K562 (cell line): ENCODE data around the gene TRAPPC5. TPM values are rescaled to one million over a fixed set of nuclear protein-coding genes. Genes with fewer than 3 reads are reported as not detected.
A peak's percentile ranks its signal among the peaks of the same experiment; 100 is the strongest.

Source experiments
- ATAC-seq: fragments of 200-7000 bp; cut with Tn5 transposase; 3 replicates; pipeline ENCODE4 v1.9.1; 2020; ENCODE audit warnings: moderate library complexity
- BruUV-seq: library from RNA; stranded (reverse); fragments of 400-500 nt; replicated peaks from 2 replicates; lab custom pipeline; 2021; lab: Mats Ljungman, UMichigan
- CTCF ChIA-PET: fragments of 300-600 bp; formaldehyde crosslinking; extraction: SDS; loops from one replicate; lab custom pipeline; 2021; ENCODE audit warnings: low intra/inter-chr PET ratio; lab: Yijun Ruan, JAX
- POLR2A ChIA-PET: fragments of 300-600, 350-650 bp; sonication (Branson Sonifier 250); formaldehyde crosslinking; extraction: SDS; loops from one replicate; lab custom pipeline; 2021; ENCODE audit warnings: antibody characterized with exemption, inconsistent platforms; lab: Yijun Ruan, JAX
- DNase-seq, 4 experiments: peaks; one replicate each; pipeline versions ENCODE4 v3.0.0 to v3.0.0-alpha.2; 2011 to 2018; ENCODE audit warnings: low spot score in 3 of 4, mixed read lengths in 3 of 4; ENCODE audit errors: extremely low read depth in 1 of 4
- FAIRE-seq: peaks from 2 replicates; lab custom pipeline; 2011; peaks lifted over from hg19 to GRCh38; lab: Jason Lieb, UNC
- H2AFZ ChIP-seq: 2 replicates; pipeline ENCODE4 v1.6.0; 2011; ENCODE audit warnings: low read depth, low read length, control low read depth, inconsistent platforms
- H3K27ac ChIP-seq: fragments of 200-600 bp; 3 replicates; pipeline ENCODE4 v1.8.0; 2011; ENCODE audit warnings: low read depth, mild to moderate bottlenecking, control low read depth, inconsistent platforms, low read length, moderate library complexity, mixed read lengths; ENCODE audit errors: extremely low read depth
- H3K27me3 ChIP-seq, 2 experiments: fragments of 300-600 bp in 1 of 2; 2 replicates in 1 of 2; 3 replicates in 1 of 2; pipeline versions ENCODE4 v1.6.0 to v1.8.0; 2011; ENCODE audit warnings: inconsistent platforms in 2 of 2, low read length in 2 of 2, mild to moderate bottlenecking in 1 of 2, mixed read lengths in 1 of 2, moderate library complexity in 1 of 2; ENCODE audit not compliant: control insufficient read depth in 2 of 2, insufficient read depth in 2 of 2
- H3K36me3 ChIP-seq: fragments of 300-600 bp; 3 replicates; pipeline ENCODE4 v1.8.0; 2011; ENCODE audit warnings: mild to moderate bottlenecking, low read length, inconsistent platforms; ENCODE audit not compliant: control insufficient read depth, insufficient read depth
- H3K4me1 ChIP-seq, 2 experiments: fragments of 200-600 bp in 1 of 2; replicated peaks in 1 of 2; 2 replicates in 1 of 2; 3 replicates in 1 of 2; pipeline versions ENCODE4 v1.5.1 to v1.8.0; 2011; ENCODE audit warnings: inconsistent platforms in 2 of 2, low read length in 2 of 2, mild to moderate bottlenecking in 1 of 2, mixed read lengths in 1 of 2, moderate library complexity in 1 of 2; ENCODE audit not compliant: control insufficient read depth in 2 of 2, insufficient read depth in 2 of 2
- H3K4me2 ChIP-seq: 2 replicates; pipeline ENCODE4 v1.6.1; 2011; ENCODE audit warnings: low read length, control low read depth, inconsistent platforms, mixed read lengths; ENCODE audit not compliant: insufficient read depth
- H3K4me3 ChIP-seq: fragments of 200-600 bp; sonication (generic), shearing (Covaris generic); 2 replicates; pipeline ENCODE4 v1.5.1; 2016; ENCODE audit warnings: control low read depth, inconsistent platforms
- H3K79me2 ChIP-seq: fragments of 200-600 bp; 3 replicates; pipeline ENCODE4 v1.8.0; 2011; ENCODE audit warnings: low read length, inconsistent platforms; ENCODE audit not compliant: control insufficient read depth, insufficient read depth
- H3K9ac ChIP-seq, 2 experiments: 2 replicates each; pipeline versions ENCODE4 v1.6.0 to v1.6.1; 2011; ENCODE audit warnings: low read depth in 2 of 2, low read length in 2 of 2, control low read depth in 1 of 2, inconsistent platforms in 1 of 2, mild to moderate bottlenecking in 1 of 2, mixed read lengths in 1 of 2; ENCODE audit not compliant: insufficient read depth in 1 of 2
- H3K9me1 ChIP-seq: one replicate; pipeline ENCODE4 v1.6.0; 2011; ENCODE audit warnings: inconsistent platforms, mild to moderate bottlenecking, low read length, moderate library complexity; ENCODE audit not compliant: control insufficient read depth, insufficient read depth
- H3K9me3 ChIP-seq: replicated peaks from 2 replicates; pipeline ENCODE4 v1.5.1; 2011; ENCODE audit warnings: low read depth, low read length, inconsistent platforms; ENCODE audit not compliant: control insufficient read depth, insufficient read depth
- H4K20me1 ChIP-seq: replicated peaks from 2 replicates; pipeline ENCODE4 v1.6.1; 2011; ENCODE audit warnings: low read length, inconsistent platforms, mixed read lengths; ENCODE audit not compliant: control insufficient read depth, insufficient read depth
- CBFB ChIP-seq: sonication (generic); formaldehyde crosslinking; IDR thresholded peaks from 2 replicates; pipeline ENCODE4 v1.4.0; 2020; ENCODE audit warnings: mild to moderate bottlenecking, missing genetic modification reagents
- ELF1 ChIP-seq: fragments of 200-800 bp; sonication (Bioruptor generic); IDR thresholded peaks from 2 replicates; pipeline ENCODE4 v1.6.1; 2016; ENCODE audit warnings: missing genetic modification characterization, missing compliant biosample characterization
- POLR2G ChIP-seq: fragments of 200-400 bp; formaldehyde crosslinking; IDR thresholded peaks from 2 replicates; pipeline ENCODE4 v1.6.1; 2017; ENCODE audit warnings: low read depth, mild to moderate bottlenecking, antibody characterized with exemption, low read length, moderate library complexity
- POLR3A ChIP-seq: IDR thresholded peaks from 2 replicates; pipeline ENCODE4 v1.6.1; 2011; ENCODE audit warnings: borderline replicate concordance, mild to moderate bottlenecking, moderate library complexity; ENCODE audit not compliant: insufficient read length, insufficient read depth; ENCODE audit errors: extremely low read depth
- RBBP5 ChIP-seq: fragments of 200-600 bp; sonication (generic); IDR thresholded peaks from 2 replicates; pipeline ENCODE4 v1.6.1; 2012; ENCODE audit warnings: borderline replicate concordance, mild to moderate bottlenecking, low read length, control low read depth, inconsistent platforms; ENCODE audit not compliant: insufficient read depth, poor library complexity, severe bottlenecking
- RBFOX2 ChIP-seq: fragments of 200-400 bp; formaldehyde crosslinking; IDR thresholded peaks from 2 replicates; pipeline ENCODE4 v1.6.1; 2017; ENCODE audit warnings: low read depth, mild to moderate bottlenecking, low read length, moderate library complexity
- RBM22 ChIP-seq: fragments of 200-400 bp; formaldehyde crosslinking; IDR thresholded peaks from 2 replicates; pipeline ENCODE4 v1.6.1; 2018; ENCODE audit warnings: low read length, low read depth; ENCODE audit not compliant: poor library complexity, severe bottlenecking
- TRIM24 ChIP-seq, 2 experiments: fragments of 450-650 bp; IDR thresholded peaks; 2 replicates each; pipeline ENCODE4 v1.6.1; 2016
- ZNF146 ChIP-seq: IDR thresholded peaks from one replicate; pipeline ENCODE4 v1.6.1; 2018; ENCODE audit warnings: missing compliant biosample characterization; ENCODE audit not compliant: unreplicated experiment
- ZNF696 ChIP-seq: fragments of 250-450 bp; sonication (Bioruptor Pico); conservative IDR thresholded peaks from 2 replicates; pipeline ENCODE4 v1.4.0; 2020; ENCODE audit warnings: mild to moderate bottlenecking, moderate library complexity
- WGBS: fragments of 100-300 bp; shearing (Covaris generic); methylation state at CpG from one replicate; pipeline ENCODE4 v1.1.6; 2016; ENCODE audit warnings: low coverage, mixed read lengths; ENCODE audit not compliant: insufficient coverage; ENCODE audit errors: missing lambda C conversion rate; 5-methylcytosine and 5-hydroxymethylcytosine counted together
- in situ Hi-C: fragments of 300-500 bp; cut with MboI; formaldehyde crosslinking; loops from 4 replicates; pipeline ENCODE4 v1.15.0; 2018; ENCODE audit warnings: inconsistent platforms, mixed read lengths
- intact Hi-C: fragments of 100-400 bp; cut with micrococcal nuclease; formaldehyde crosslinking; loops from 2 replicates; pipeline ENCODE4 v1.14.2; 2022
- polyA plus RNA-seq, 8 experiments: library from polyadenylated mRNA; depleted of rRNA in 4 of 8; stranded (reverse) in 5 of 8; unstranded in 3 of 8; fragments of >200 nt; fragmentation: Nextera tagmentation in 2 of 8; fragmentation: Illumina TruSeq in 1 of 8; extraction: Ambion mirVana in 2 of 8; extraction: Trizol in 1 of 8; gene quantifications; 2 replicates each; pipeline versions ENCODE4 v1.2.1 to v1.2.3, GENCODE V29; 2011 to 2014; ENCODE audit warnings: inconsistent platforms in 1 of 8, missing spikeins in 1 of 8
- total RNA-seq, 7 experiments: library from RNA; depleted of rRNA in 6 of 7; stranded (reverse); fragments of >200 nt in 6 of 7; fragmentation: Illumina TruSeq in 2 of 7; extraction: Trizol in 2 of 7; gene quantifications; 2 replicates each; pipeline versions ENCODE4 v1.2.1 to v1.2.3, GENCODE V29; 2011 to 2021; ENCODE audit warnings: low replicate concordance in 1 of 7
- TF ChIP-seq, protein P1 (sequence below), 3 experiments: IDR thresholded peaks in 2 of 3; conservative IDR thresholded peaks in 1 of 3; 2 replicates each; pipeline ENCODE4 v1.5.1; 2011 to 2012; ENCODE audit warnings: low read length in 3 of 3, mild to moderate bottlenecking in 3 of 3, control low read depth in 2 of 3, improper control_type of control experiment in 1 of 3, inconsistent platforms in 1 of 3, low read depth in 1 of 3, mixed read lengths in 1 of 3, moderate library complexity in 1 of 3; ENCODE audit not compliant: insufficient read depth in 2 of 3
- TF ChIP-seq, protein P2 (sequence below): sonication (generic); formaldehyde crosslinking; IDR thresholded peaks from 2 replicates; pipeline ENCODE4 v1.8.0; 2023; ENCODE audit warnings: mild to moderate bottlenecking, missing genetic modification reagents

TRAPPC5 gene
- total and polyA plus RNA-seq, 9 of the 15 experiments (the other 6 are each of a cell fraction or from before 2014, with no cell fraction given): 2.0 to 76.9 (median 29.3) TPM

DNA sequence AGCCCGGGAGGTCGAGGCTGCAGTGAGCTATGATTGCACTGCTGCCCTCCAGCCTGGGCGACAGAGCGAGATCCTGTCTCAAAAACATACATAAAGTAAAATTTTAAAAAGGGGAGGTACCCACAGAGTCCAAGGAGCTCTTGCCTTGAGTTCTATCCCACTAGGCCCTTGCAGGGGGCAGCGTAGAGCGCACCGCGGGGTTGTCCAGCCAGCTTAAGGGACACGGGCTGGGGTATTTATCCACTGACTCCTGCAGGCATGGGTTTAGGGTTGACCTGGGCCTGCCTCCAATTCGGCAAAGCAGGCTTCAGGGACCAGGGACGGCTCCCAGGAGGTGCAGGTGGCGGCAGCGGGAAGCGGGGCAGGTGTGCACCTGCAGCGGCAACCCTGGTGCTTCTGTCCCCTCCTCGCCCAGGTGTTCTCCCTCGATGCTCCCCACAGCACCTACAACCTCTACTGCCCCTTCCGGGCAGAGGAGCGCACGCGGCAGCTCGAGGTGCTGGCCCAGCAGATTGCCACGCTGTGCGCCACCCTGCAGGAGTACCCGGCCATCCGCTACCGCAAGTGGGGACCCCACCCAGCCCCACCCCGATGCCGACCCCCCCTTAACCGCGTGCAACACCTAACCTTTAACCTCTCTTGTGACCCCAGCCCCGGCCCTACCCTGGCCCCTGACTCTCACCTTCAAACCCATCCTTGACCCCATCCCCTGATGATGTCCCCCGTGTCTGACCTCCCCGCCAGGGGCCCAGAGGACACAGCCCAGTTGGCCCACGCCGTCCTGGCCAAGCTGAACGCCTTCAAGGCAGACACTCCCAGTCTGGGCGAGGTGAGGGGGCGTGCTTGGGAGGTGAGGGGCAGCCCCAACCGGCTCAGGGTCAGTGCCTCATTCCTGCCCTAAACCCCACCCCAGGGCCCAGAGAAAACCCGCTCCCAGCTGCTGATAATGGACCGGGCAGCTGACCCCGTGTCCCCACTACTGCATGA is 39.0 kb upstream of the TRAPPC5 start (continued):
- TF ChIP-seq, protein P1, sequence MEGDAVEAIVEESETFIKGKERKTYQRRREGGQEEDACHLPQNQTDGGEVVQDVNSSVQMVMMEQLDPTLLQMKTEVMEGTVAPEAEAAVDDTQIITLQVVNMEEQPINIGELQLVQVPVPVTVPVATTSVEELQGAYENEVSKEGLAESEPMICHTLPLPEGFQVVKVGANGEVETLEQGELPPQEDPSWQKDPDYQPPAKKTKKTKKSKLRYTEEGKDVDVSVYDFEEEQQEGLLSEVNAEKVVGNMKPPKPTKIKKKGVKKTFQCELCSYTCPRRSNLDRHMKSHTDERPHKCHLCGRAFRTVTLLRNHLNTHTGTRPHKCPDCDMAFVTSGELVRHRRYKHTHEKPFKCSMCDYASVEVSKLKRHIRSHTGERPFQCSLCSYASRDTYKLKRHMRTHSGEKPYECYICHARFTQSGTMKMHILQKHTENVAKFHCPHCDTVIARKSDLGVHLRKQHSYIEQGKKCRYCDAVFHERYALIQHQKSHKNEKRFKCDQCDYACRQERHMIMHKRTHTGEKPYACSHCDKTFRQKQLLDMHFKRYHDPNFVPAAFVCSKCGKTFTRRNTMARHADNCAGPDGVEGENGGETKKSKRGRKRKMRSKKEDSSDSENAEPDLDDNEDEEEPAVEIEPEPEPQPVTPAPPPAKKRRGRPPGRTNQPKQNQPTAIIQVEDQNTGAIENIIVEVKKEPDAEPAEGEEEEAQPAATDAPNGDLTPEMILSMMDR (IDR thresholded peaks at IDR 0.05 in 2 of 3, conservative IDR thresholded peaks at IDR 0.05 in 1 of 3; ENCODE audit: insufficient read depth in 2 of 3, low read depth in 1 of 3, low read length in 3 of 3): 0 out of 6 replicates have a peak, but pooled peaks of 2 of the 3 experiments have one; percentile 10 to 35
- TF ChIP-seq RBBP5: no peak
- TF ChIP-seq ZNF146 (CRISPR knock-in tag): no peak

DNA sequence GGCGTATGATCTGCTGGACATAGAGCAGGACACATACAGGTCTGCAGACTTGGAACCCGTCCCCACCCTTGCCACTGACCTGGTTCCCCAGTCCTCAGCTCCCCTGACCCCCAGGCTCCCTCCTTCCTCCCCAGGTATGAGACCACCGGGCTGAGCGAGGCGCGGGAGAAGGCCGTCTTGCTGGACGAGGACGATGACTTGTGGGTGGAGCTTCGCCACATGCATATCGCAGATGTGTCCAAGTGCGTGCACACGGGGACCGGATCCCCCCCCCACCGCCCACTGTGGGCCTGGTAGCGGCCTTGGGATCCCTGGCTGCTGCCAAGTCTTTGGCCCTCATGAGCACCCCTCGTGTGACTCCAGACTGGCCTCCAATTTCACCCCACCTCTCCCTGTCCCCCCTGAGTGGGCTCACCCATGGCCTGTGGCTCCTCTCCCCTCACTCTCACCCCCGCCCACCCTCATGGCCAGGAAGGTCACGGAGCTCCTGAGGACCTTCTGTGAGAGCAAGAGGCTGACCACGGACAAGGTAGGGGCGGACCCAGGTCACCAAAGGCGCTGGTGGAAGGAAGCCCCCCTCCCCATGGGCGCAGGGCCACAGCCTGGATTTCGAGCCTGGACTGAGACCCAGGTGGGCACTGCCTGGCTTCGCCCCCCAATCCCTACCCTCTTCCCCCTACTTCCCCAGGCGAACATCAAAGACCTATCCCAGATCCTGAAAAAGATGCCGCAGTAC is 38.2 kb upstream of the TRAPPC5 start:
- BruUV-seq: no TSS peak
- DNase-seq (no peak), ATAC-seq (no peak), FAIRE-seq (no peak)
- no peak overlapping the region for H2AFZ ChIP-seq
- peaks cover 31% of the 10 kb centered on the region for H3K79me2 ChIP-seq
- in situ Hi-C loops (no loop called here), intact Hi-C loops (no loop called here)
- H3K9me3 ChIP-seq: peaks cover 6% of the 10 kb centered on the region; the same call in 1 of the 2 replicates
- H3K27me3 ChIP-seq: no peaks in the 10 kb centered on the region; a peak in 1 of 5 replicates
- H3K27ac ChIP-seq: no peak overlapping the region
- H3K9me1 ChIP-seq: no peaks in the 10 kb centered on the region
- H4K20me1 ChIP-seq: peaks cover 21% of the 10 kb centered on the region
- no peak overlapping the region for H3K4me3 ChIP-seq
- WGBS: 92% methylated on average over 20 of the region's 27 CpGs
- H3K36me3 ChIP-seq: peaks cover 75% of the 10 kb centered on the region; the same call in 2 of the 3 replicates
- CTCF ChIA-PET: no interaction called here
- TF ChIP-seq ELF1: no peak
- TF ChIP-seq, protein P2, sequence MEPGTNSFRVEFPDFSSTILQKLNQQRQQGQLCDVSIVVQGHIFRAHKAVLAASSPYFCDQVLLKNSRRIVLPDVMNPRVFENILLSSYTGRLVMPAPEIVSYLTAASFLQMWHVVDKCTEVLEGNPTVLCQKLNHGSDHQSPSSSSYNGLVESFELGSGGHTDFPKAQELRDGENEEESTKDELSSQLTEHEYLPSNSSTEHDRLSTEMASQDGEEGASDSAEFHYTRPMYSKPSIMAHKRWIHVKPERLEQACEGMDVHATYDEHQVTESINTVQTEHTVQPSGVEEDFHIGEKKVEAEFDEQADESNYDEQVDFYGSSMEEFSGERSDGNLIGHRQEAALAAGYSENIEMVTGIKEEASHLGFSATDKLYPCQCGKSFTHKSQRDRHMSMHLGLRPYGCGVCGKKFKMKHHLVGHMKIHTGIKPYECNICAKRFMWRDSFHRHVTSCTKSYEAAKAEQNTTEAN: no peak
- TF ChIP-seq ZNF696 (CRISPR knock-in tag): no peak
- peak; percentile 52; the same call in 1 of the 2 replicates for TF ChIP-seq POLR2G
- no peak for TF ChIP-seq TRIM24 (IDR thresholded peaks at IDR 0.05)
- no peak for TF ChIP-seq CBFB (CRISPR knock-in tag)
- TF ChIP-seq RBFOX2: peak; percentile 57
- peak; percentile 8 for TF ChIP-seq RBM22
- TF ChIP-seq POLR3A: no peak
- TF ChIP-seq, all 486 proteins: peak for 3
- Histone ChIP-seq H3K4me2 (no peak overlapping the region), H3K4me1 (peaks cover 3 to 75% of the 10 kb centered on the region in 2 experiments; a peak in 4 of 5 replicates), H3K9ac (0 out of 4 replicates have a peak overlapping the region, but pooled peaks of 1 of the 2 experiments have one; percentile 14)
- POLR2A ChIA-PET: interaction anchor here (0.5 to 1.1 kb wide), 3 partner anchors 13 to 116 kb away, joined by 3 read pairs; partner anchors contain the start of genes PET100 and XAB2
